GM12878 (cell line): ENCODE data around the gene STAT5A. TPM values are rescaled to one million over a fixed set of nuclear protein-coding genes. Genes with fewer than 3 reads are reported as not detected.

Experiments used
- BCL11A ChIP-seq: IDR thresholded peaks from 2 replicates; pipeline ENCODE4 v1.6.1; 2011; ENCODE audit warnings: low read depth, low read length
- CHD4 ChIP-seq: fragments of 200-600 bp; sonication (generic); IDR thresholded peaks from 2 replicates; pipeline ENCODE4 v1.6.1; 2016; ENCODE audit warnings: mild to moderate bottlenecking
- DPF2 ChIP-seq: fragments of 450-650 bp; IDR thresholded peaks from 2 replicates; pipeline ENCODE4 v1.6.1; 2017; ENCODE audit warnings: mild to moderate bottlenecking
- E2F8 ChIP-seq: fragments of 450-650 bp; IDR thresholded peaks from 2 replicates; pipeline ENCODE4 v1.6.1; 2018; ENCODE audit warnings: mild to moderate bottlenecking, low read depth, moderate library complexity; ENCODE audit not compliant: partially characterized antibody
- ELK1 ChIP-seq: IDR thresholded peaks from 2 replicates; pipeline ENCODE4 v1.6.1; 2012; ENCODE audit warnings: low read depth, low read length, improper control_type of control experiment
- FOS ChIP-seq: IDR thresholded peaks from 3 replicates; pipeline ENCODE4 v1.6.1; 2011; ENCODE audit warnings: borderline replicate concordance; ENCODE audit not compliant: insufficient read length; ENCODE audit errors: extremely low read depth
- GATAD2B ChIP-seq: fragments of 450-650 bp; conservative IDR thresholded peaks from 2 replicates; pipeline ENCODE4 v1.6.1; 2017; ENCODE audit warnings: low read depth, mild to moderate bottlenecking, moderate library complexity
- HDAC6 ChIP-seq: fragments of 200-600 bp; sonication (generic); IDR thresholded peaks from one replicate; pipeline ENCODE4 v1.8.0; 2017; ENCODE audit warnings: antibody characterized with exemption; ENCODE audit not compliant: unreplicated experiment
- IKZF1 ChIP-seq: fragments of 450-650 bp; conservative IDR thresholded peaks from 2 replicates; pipeline ENCODE4 v1.6.1; 2017; ENCODE audit warnings: antibody characterized with exemption, mild to moderate bottlenecking
- IKZF2 ChIP-seq, 2 experiments: fragments of 450-650 bp; IDR thresholded peaks; 2 replicates each; pipeline ENCODE4 v1.6.1; 2017; ENCODE audit warnings: mild to moderate bottlenecking in 2 of 2, moderate library complexity in 2 of 2
- IRF3 ChIP-seq: fragments of 450-650 bp; IDR thresholded peaks from 2 replicates; pipeline ENCODE4 v1.6.1; 2014; ENCODE audit warnings: mild to moderate bottlenecking
- IRF4 ChIP-seq: IDR thresholded peaks from 2 replicates; pipeline ENCODE4 v1.6.1; 2011; ENCODE audit warnings: low read depth, low read length
- KLF5 ChIP-seq: fragments of 450-650 bp; IDR thresholded peaks from 2 replicates; pipeline ENCODE4 v1.6.1; 2014; ENCODE audit warnings: mild to moderate bottlenecking; ENCODE audit not compliant: partially characterized antibody
- MAX ChIP-seq: IDR thresholded peaks from 2 replicates; pipeline ENCODE4 v1.6.1; 2012; ENCODE audit warnings: low read depth, low read length, improper control_type of control experiment
- NFIC ChIP-seq: IDR thresholded peaks from 2 replicates; pipeline ENCODE4 v1.6.1; 2012; ENCODE audit warnings: low read depth, mild to moderate bottlenecking, inconsistent platforms, low read length, moderate library complexity
- NFYB ChIP-seq: IDR thresholded peaks from 2 replicates; pipeline ENCODE4 v1.6.1; 2011; ENCODE audit warnings: low read depth, mild to moderate bottlenecking, low read length, improper control_type of control experiment, moderate library complexity; ENCODE audit not compliant: insufficient read depth
- NR2C2 ChIP-seq: IDR thresholded peaks from 2 replicates; pipeline ENCODE4 v1.6.1; 2011; ENCODE audit warnings: borderline replicate concordance, low read depth; ENCODE audit not compliant: control insufficient read depth, insufficient read length
- NR2F1 ChIP-seq: fragments of 450-650 bp; conservative IDR thresholded peaks from 2 replicates; pipeline ENCODE4 v1.6.1; 2017; ENCODE audit warnings: mild to moderate bottlenecking
- PAX8 ChIP-seq: fragments of 450-650 bp; IDR thresholded peaks from 2 replicates; pipeline ENCODE4 v1.6.1; 2017; ENCODE audit warnings: mild to moderate bottlenecking, moderate library complexity
- RUNX3 ChIP-seq: IDR thresholded peaks from 2 replicates; pipeline ENCODE4 v1.6.1; 2012; ENCODE audit warnings: low read length, inconsistent platforms
- STAT1 ChIP-seq: fragments of 450-650 bp; conservative IDR thresholded peaks from 2 replicates; pipeline ENCODE4 v1.6.1; 2014; ENCODE audit warnings: antibody characterized with exemption, mild to moderate bottlenecking
- TARDBP ChIP-seq: IDR thresholded peaks from 2 replicates; pipeline ENCODE4 v1.6.1; 2016; ENCODE audit warnings: borderline replicate concordance
- TBL1XR1 ChIP-seq: IDR thresholded peaks from 2 replicates; pipeline ENCODE4 v1.6.1; 2012; ENCODE audit warnings: low read depth, low read length, improper control_type of control experiment
- TCF7 ChIP-seq: IDR thresholded peaks from 2 replicates; pipeline ENCODE4 v1.6.1; 2014; ENCODE audit warnings: antibody characterized with exemption, borderline replicate concordance
- ZNF217 ChIP-seq: fragments of 450-650 bp; IDR thresholded peaks from 2 replicates; pipeline ENCODE4 v1.6.1; 2017; ENCODE audit warnings: antibody characterized with exemption, mild to moderate bottlenecking
- ZNF24 ChIP-seq: fragments of 450-650 bp; IDR thresholded peaks from 2 replicates; pipeline ENCODE4 v1.6.1; 2017; ENCODE audit warnings: antibody characterized with exemption, mild to moderate bottlenecking
- ZNF384 ChIP-seq: IDR thresholded peaks from 2 replicates; pipeline ENCODE4 v1.6.1; 2012; ENCODE audit warnings: low read depth, mild to moderate bottlenecking, low read length, improper control_type of control experiment, borderline replicate concordance
- polyA plus RNA-seq, 11 experiments: library from polyadenylated mRNA; depleted of rRNA in 4 of 11; unstranded in 6 of 11; stranded (reverse) in 5 of 11; fragments of >200 nt; fragmentation: Nextera tagmentation in 4 of 11; fragmentation: Illumina TruSeq in 1 of 11; extraction: Ambion mirVana in 4 of 11; extraction: Trizol in 1 of 11; gene quantifications; 1 replicate in 1 of 11; 2 replicates in 10 of 11; pipeline versions ENCODE4 v1.2.1 to v1.2.3, GENCODE V29; 2011 to 2016; ENCODE audit warnings: inconsistent platforms in 2 of 11, missing spikeins in 2 of 11, low read depth in 1 of 11
- total RNA-seq, 4 experiments: library from RNA; depleted of rRNA in 3 of 4; stranded (reverse); fragments of >200 nt in 3 of 4; fragmentation: Illumina TruSeq in 1 of 4; extraction: Trizol in 1 of 4; gene quantifications; 2 replicates each; pipeline versions ENCODE4 v1.2.1 to v1.2.3, GENCODE V29; 2013 to 2021

Gene STAT5A
- total and polyA plus RNA-seq, 10 of the 15 experiments (the other 5 are each of a cell fraction or from before 2014, with no cell fraction given), result 14.8 to 86.4 (median 41.5) TPM

- TF ChIP-seq NR2C2, result no peak
- TF ChIP-seq TBL1XR1, result no peak
- no peak for TF ChIP-seq IRF4
- no peak for TF ChIP-seq BCL11A
- TF ChIP-seq DPF2, result no peak
- peak; percentile 28 to 40; a peak in 2 of 4 replicates for TF ChIP-seq IKZF2 (IDR thresholded peaks at IDR 0.05)
- TF ChIP-seq MAX, result no peak
- TF ChIP-seq TARDBP, result no peak
- TF ChIP-seq IRF3, result no peak
- TF ChIP-seq NFIC, result 0 out of 2 replicates have a peak, but pooled peaks have one; percentile 11
- TF ChIP-seq ZNF217, result no peak
- TF ChIP-seq FOS, result no peak
- no peak for TF ChIP-seq ELK1
- 0 out of 2 replicates have a peak, but pooled peaks have one; percentile 9 for TF ChIP-seq NR2F1
- peak; percentile 48; the same call in 1 of the 2 replicates for TF ChIP-seq IKZF1
- no peak for TF ChIP-seq TCF7
- TF ChIP-seq NFYB, result no peak
- TF ChIP-seq ZNF384, result no peak
- TF ChIP-seq GATAD2B, result no peak
- TF ChIP-seq RUNX3, result peak; percentile 53
- TF ChIP-seq HDAC6, result no peak
- TF ChIP-seq PAX8, result no peak
- no peak for TF ChIP-seq E2F8
- TF ChIP-seq STAT1, result no peak
- TF ChIP-seq KLF5, result no peak
- TF ChIP-seq CHD4, result no peak
- no peak for TF ChIP-seq ZNF24
These were observed 52.4 kb downstream of the STAT5A start (continued) for GRCh38 chr17:42340691-42341127.
